NCI-H2196 treated with DMSO at 0.1 percent for 48 hours (cell line): ENCODE measurements around the gene CD180.

Experiments
- DNase-seq: peaks from one replicate; lab custom pipeline; 2025; ENCODE audit not compliant: unreplicated experiment; lab: John Stamatoyannopoulos, UW

The CD180 gene

GRCh38 chr5:67196537-67197059, at the start of gene CD180:
TSS of gene CD180 (minus strand) at chr5:67196799. CDS start at chr5:67196641, 158 bp downstream.
- no peak for DNase-seq

DNA sequence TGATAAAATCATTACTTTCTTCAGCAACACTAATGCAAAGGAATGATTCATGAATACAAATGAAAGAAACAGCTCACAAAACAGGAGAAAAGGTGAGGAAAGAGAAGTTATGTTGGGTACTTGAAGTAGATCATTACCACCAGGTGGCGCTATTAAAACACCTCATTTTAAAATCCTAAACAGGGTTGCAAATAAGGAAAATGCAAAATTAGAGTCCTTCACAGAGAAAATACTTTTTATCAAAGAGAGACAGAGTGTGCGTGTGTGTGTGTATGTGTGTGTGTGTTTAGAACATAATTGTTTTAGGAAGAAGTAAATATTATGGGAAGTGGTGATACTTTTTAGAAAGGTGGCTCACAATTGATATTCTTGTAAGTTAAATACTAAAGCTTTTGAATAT, 49.5 kb upstream of the CD180 start:
- DNase-seq: no peak

GRCh38 chr5:67245259-67245846, 48.8 kb upstream of the CD180 start:
- DNase-seq: no peak

DNA sequence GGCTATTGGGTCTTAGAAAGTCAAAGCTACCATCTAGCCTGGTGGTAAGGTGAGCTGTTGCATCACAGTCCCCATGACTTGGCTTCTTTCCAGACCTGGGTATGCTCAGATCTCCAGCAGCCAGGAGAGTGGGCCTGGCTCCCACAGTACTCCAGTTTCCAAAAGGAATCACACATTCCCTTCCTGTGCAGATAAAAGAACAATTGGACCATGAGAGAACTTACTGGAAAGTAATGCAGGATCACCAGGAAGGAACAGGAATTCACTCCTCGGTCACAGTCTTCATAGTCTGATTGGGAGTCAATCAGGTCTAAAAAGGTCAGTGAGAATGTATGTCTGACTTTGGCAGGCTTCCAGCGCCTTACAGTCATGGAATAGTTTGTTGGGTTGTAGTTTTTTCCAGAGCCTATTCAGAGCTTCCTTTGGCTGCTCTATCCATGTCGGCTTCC, 47.8 kb upstream of the CD180 start:
- DNase-seq: no peak

GRCh38 chr5:67243944-67244343, 47.3 kb upstream of the CD180 start:
- no peak for DNase-seq

DNA sequence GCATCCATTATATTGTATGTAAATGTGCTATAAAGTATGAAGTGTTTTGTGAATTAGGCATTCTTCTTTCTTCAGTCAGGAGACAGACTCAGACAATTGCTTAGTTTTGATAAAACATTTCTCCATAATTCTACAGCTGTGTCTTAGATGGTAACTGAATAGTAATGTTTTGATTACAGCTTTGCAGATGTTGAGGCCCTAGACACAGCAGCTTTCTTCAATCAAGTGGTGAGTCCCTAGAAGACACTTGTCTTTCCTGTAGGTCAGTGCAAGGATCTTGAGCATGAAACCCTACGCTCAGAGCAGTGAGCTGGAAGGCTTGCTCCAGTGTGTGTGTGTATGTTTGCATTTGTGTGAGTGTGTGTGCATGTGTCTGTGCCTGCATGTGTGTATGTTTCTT, 46.8 kb upstream of the CD180 start:
- no peak for DNase-seq

DNA sequence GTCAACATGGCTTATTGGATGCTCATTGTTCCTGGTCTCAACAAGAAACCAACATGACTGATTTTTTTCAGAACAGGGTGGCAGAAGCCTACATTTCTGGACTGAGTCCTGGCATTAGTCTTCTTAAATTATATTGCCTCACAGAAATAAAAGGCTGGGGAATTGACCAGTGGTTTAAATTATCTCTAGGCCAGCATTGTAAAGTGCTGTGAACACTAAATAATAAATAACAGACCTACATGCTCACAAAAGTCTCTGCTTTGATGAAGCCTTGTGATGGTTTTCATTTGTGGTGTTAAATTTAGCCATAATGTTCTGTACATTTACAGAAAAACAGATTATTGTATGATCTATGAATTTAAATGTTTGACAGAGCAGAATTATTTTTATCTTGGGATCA, 44.7 kb upstream of the CD180 start:
- DNase-seq: no peak

- no peak for DNase-seq
These were observed 44.2 kb upstream of the CD180 start for GRCh38 chr5:67240846-67241245.

DNA sequence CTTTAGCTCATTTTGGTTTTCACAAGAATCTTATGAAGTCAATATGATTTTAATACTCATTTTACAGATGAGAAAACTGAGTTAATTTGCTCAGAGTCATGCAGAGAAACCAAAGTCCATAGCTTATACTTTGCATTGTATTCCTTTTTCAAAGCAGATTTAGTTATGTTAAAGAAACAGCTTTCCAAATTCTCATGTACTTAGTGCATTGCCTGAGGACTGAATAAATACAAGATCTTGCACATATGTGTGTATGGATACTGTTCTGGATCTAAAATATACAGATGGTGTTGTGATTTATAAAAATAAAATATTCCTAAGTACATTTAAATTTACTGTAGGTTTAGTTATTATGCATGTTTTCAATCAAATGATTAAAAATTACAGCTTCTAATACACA, 43.5 kb upstream of the CD180 start:
- DNase-seq: no peak

- DNase-seq: no peak
These were observed 41.6 kb upstream of the CD180 start for GRCh38 chr5:67238191-67238590.

DNA sequence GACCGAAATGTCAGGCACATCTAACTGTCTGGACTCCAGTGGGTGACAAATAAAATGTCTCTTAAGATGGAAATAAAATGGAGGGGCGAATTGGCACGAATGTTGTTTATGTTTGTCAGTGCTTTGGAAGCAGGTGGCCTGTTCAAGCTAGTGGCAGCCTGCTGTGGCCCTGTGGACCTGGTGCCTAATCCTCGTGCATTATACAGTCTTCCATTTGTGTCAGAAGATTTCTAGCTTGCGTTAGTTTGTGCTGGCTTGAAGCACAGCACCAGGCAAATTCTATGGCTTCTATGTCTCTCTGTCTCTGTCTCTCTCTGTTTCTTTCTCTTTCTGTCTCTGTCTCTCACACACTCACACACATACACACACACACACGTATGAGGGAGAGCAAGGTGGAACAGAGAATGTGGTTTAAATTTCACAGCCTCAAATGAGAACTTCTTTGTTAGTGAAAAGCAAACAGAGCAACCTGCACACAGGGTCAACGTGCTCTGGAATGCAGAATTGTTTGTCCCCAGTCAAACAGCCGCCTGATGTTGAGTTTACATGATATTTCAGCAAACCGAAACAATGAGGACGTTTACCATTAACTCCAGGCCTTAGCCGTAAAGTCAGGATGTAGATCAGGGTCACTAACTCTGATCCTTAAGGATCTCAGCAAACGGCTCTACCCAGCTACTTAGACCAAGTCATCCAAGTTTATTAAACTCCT, 39.0 kb upstream of the CD180 start:
- DNase-seq: no peak

DNA sequence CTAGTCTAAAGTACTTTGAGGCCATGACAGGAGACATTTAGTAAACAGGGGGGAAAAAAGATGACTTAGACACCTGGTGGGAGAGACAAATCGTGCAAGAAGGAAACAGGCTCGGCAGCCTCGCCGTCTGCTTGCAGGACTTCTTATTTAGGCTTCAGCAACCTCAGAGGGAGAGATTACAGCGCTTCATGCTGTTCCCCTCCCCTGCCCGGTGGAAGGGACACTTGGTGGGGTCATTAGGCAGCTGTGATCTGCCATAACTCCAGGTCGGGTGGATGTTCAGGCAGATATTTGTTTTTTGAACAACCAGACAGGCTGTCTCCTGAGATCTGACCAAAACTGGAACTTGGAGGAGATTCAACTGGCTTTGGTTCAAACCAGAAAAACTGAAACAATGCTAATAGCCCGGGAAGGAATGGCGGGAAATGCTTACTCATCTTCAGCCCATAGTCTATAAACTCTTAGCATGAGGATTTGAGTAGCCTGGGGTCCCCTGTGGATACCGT, 38.1 kb upstream of the CD180 start:
- peak; percentile 4 for DNase-seq

DNA sequence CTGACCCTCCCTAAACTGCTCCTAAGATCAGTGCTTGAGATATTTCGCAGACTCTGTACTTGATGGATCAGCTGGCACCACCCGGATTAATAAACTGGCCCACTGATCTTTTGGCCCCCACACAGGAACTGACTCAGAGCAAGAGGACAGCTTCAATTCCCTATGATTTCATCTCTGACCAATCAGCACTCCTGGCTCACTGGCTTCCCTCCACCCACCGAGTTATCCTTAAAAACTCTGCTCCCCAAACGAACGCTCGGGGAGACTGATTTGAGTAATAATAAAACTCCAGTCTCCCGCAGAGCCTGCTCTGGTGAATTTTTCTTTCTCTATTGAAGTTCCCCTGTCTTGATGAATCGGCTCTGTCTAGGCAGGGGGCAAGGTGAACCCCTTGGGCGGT, 36.5 kb upstream of the CD180 start:
- no peak for DNase-seq

DNA sequence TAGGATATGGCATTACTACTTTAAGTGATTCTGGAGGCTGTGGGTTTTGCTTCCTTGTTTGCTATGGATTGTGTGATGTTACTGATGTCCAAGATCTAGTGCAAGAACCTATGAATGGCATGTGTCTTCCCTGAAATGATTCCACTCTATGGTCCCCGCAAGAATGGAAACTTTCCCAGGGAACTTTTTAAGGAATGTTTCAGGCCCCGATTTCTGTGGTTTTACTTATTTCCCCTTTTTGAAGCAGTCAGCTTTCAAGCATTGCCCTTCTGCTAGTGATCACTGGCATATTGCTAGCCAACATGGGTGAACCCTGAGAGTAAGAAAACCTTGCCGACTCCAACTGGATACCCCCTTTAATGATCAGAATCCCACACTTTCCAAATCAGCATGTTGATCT, 26.6 kb upstream of the CD180 start:
- DNase-seq: no peak

DNA sequence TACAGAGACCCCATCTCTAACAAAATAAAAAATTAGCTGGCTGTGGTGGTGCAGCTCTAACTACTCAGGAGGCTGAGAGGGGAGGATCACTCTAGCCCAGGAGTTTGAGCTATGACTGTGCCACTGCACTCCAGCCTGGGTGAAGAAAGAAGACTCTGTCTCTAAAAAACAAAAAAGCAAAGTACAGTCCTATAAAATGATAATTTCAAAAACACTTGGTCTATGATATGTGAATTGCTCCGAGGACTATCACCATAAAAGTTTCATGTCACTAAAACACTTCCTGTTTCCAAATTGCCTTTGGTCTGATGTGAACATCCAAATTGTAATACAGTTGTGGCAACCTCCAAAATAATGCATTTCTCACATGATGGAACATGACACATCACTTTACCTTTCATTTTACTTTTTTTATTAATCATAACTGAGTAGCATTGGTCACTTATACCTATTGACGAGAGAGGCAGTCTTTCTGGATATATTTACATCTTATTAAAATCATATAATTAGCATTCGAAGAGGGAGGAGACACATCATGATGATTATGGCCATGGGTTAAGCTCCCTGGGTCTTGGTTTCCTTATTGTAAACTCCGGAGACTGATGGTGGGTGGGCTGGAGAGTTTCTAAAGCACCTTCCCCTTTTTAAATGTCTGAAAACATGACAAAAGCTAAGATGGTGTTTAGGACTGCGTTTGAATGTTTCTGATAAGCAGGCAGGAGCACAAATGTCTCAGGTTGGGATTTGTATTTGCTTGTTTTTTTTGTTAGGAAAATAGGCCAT, 25.8 kb upstream of the CD180 start:
- no peak for DNase-seq

DNA sequence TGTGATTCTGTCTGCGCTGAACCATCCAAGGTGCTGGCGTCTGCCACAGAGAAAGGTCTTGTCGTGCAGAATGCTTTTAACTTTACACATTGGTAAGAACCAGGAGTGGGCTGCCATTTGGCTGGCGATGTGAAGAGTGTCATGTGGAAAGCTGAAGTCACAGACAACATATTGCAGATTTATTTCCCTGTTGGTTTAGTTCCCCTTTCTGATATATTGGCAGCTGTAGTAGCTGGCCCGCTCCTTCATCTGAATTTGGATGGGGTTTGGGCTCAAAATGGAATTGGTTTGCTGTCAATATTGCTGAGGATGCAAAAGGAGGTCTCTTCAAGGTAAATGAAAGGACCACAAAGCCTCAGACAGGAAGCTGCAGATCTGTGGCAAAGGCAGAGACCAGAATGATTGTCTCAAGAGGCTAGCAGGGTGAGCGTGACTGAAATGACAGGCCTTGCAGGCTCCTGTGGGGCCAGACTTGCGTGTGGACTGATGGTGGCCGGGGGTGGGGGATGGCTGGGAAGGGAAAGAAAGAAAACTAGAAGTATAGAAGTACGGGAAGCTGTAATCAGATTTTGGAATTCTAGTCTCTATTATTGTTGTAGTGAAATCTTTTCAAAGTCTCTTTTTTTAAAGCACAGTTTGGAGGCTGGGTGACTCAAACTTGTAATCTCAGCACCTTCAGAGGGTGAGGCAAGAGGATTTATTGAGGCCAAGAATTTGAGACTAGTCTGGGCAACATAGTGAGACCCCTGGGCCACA, 25.1 kb upstream of the CD180 start:
- no peak for DNase-seq

DNA sequence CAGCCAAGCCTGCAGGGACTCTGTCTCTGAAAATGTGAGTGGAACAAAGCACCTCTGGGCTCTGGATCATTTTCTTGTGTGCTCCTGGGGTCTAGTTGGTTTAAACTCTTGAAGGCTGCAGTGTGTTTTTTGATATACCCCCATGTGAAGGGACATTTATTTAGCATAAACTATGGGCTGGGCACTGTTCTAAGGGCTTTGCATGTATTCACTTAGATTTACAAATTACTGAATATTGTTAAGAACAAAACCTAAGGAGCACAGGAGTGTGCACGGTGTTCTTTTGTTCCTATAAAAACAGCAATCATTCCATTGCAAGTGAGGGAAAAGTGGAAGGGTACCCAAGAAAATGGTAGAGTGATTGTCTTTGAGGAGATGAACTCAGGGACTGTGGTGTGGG, 20.0 kb upstream of the CD180 start:
- DNase-seq: no peak

GRCh38 chr5:67215519-67216471, 19.2 kb upstream of the CD180 start:
- no peak for DNase-seq

- no peak for DNase-seq
These were observed 18.3 kb upstream of the CD180 start for GRCh38 chr5:67214707-67215447.
